ENCODE results near the gene RAPGEF1.

RAPGEF1 gene

GRCh38 chr9:131707733-131708157, 32.1 kb downstream of the RAPGEF1 start:
- DNase-seq (ENCODE audit: low read depth) = peak; percentile 75

- no peak for DNase-seq (ENCODE audit: low read depth)
These were observed 32.8 kb downstream of the RAPGEF1 start for GRCh38 chr9:131707050-131707449.

GRCh38 chr9:131706608-131706970, 33.3 kb downstream of the RAPGEF1 start:
- no peak for DNase-seq (ENCODE audit: low read depth)

- no peak for DNase-seq (ENCODE audit: low read depth)
These were observed 34.9 kb downstream of the RAPGEF1 start for GRCh38 chr9:131704988-131705387.

DNA sequence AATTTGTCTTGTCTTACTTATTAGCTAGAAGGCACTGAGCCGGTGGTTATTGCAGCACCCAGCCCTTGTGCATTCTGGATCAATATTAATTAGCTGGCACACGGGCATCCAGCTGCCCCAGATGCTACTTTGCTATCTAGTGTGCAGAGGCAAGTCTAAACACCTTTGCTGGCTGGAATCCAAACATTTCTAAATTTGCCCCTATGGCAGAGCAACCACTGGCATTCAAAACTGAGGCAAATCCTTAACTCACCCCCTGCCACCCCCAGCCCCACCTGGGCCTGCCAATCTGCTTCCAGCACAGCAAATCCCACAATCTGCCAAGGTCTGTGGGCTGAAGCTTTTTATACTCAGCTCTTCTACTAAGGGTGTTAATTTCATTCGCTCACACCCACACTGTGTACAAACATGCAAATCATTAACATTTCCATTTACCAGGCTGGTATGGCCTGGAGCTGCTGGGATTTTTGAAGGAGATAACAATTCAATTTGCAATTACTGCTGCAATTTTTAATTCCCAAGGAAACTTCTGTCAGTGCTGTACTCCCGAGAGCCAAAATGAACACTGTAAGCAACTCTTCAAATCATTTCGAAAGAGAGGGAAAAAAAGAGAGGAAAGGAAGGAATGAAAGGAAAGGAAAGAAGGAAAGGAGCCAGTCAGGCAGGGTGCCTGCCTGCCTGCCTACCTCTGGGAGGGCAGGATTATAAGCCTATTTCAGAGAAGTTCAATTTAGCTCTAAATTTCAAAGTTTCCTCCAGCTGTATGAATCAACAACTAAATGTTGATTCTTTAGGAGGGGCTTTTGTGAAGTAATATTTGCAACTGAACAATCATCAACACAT, 35.5 kb downstream of the RAPGEF1 start:
- no peak for DNase-seq (ENCODE audit: low read depth)

DNA sequence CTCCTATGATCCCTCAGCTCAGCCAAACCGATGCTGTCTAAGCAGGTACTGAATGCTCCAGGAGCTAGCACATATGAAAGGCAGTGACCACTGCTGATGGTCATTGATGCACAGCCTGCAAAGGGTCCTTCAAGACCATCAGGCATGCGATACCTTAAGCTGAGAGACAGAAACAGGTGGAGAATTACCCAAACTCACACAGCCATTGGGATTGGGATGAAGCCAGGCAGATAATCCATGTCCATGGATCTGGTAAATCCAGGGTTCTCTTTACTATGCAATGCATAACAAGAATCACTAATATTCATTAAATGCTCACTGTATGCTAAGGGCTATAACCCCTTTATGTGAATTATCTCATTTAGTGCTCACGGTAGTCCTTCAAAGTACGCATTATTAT, 36.2 kb downstream of the RAPGEF1 start:
- DNase-seq (ENCODE audit: low read depth) = no peak

- no peak for DNase-seq (ENCODE audit: low read depth)
These were observed 37.0 kb downstream of the RAPGEF1 start for GRCh38 chr9:131702911-131703310.

DNA sequence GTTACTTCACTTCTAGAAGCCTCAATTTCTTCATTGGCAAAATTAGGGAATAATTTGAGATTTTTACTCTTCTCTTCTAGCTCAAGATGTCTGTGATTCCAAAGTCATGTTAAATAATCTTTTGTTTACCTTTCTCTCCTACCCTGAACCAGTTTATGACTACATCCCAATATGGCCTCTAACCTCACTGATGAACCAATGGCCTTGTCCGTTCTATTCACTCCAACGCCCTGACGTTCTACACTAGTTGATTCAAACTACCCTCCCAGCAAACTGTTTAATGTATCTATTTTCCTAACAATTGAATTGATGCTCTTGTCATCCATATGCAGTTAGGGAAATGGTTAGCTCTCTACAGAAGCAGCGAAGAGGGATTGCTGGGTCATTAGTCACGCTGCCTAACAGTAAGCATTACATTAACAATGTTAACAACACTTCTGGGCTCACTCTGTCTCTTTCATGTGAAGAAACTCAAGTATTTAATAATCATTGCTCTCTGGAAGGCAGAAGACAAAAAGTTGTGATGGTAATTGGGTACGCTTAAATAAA, 38.0 kb downstream of the RAPGEF1 start:
- no peak for DNase-seq (ENCODE audit: low read depth)

DNA sequence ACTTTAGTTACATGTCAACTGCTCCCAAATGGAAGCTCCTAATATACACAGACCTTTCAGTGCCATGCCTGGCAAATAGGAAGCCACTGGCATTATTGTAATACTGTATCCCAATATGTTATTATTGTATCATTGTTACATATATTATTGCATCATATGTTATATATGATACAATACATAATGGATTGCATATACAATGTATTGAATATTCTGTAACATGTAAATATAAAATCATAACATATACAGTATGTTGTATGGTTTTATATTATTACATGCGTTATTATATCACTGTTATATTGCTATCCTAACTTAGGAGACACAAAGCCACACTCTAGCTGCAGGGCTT, 38.5 kb downstream of the RAPGEF1 start:
- no peak for DNase-seq (ENCODE audit: low read depth)

DNA sequence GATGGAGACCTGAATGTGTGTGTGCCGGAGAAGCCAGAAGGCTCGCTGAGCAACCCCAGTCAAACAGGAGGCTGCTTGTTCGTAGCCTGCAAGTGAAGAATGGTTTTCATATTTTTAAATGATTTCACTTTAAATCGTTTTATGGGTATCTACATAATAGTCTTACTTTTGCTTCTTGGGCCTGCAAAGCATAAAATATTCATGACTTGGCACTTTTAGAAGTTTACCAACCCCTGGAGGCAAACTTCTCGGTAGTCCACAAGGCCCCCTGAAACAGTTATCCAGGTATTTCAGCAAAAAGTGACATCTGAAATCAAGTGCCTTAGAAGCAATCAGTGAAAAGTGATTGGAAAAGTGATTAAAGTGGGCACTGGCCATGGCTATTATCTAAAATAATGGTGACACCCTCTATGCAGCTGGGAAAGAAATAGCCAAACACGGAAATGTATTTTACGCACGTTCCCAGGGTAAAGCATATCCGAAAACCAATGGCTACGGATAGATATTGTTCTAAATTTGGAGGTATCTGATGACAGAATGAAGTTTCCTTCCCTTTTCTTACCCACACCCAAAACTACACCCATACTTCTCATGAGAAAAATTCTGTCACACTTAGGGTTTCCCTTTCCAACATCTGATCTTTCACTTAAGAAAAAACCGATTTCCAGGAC, 39.0 kb downstream of the RAPGEF1 start:
- DNase-seq (ENCODE audit: low read depth) = no peak

DNA sequence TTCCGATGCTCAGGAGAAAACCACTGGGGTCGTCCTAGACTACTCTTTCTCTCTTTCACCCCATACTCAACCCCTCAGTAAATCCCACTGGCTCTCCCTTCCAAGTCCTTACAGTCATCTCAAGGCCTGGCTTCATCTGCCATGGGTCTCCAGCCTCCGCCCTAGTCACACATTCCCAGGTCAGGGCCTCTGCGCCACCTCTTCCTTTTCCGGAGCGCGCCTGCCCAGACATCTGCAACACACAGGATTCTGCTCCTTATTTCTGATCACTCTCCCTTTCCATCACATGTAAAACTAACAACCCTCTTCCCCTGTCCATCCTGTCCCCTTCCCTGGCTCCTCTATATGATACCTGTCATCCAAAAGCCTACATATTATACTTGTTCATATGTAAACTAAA, 39.8 kb downstream of the RAPGEF1 start:
- no peak for DNase-seq (ENCODE audit: low read depth)

DNA sequence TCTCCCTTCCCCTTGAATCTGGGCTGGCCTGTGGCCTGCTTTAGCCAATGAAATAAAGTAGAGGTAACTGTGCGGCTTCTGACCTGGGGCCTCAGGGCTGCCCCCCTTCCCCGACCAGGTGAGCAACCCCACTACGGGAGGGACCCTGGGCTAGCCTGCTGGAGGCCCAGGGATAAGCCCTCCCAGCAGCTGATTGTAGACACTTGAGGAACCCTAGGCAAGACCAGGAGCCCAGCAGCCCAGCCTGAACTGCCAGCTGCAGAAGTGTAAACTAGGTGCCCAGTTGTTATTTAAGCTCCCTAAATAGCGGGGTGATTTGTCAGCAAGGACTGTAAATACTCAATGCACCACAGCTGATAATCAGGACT, 41.3 kb downstream of the RAPGEF1 start:
- no peak for DNase-seq (ENCODE audit: low read depth)

- DNase-seq (ENCODE audit: low read depth) = no peak
These were observed 41.8 kb downstream of the RAPGEF1 start for GRCh38 chr9:131697908-131698617.

DNA sequence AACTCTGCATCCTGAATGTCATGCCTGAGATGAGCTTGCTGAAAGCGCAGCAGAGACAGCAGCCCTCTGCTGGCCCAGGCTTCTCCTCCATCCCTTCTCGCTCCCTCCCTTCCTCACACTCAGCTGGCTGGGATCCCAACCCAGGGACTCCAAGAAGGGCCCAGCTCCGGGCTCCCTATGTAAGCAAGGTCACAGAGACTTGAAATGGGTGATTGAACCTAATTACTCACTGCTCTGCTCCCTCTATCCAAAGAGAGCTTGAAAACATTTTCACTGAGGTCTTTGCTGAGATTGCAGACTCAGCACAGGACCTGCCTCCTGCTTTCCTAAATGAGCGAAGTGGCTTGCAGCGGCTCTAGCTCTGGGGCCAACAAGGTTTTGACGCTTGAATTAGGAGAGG, 42.8 kb downstream of the RAPGEF1 start:
- DNase-seq (ENCODE audit: low read depth) = no peak

DNA sequence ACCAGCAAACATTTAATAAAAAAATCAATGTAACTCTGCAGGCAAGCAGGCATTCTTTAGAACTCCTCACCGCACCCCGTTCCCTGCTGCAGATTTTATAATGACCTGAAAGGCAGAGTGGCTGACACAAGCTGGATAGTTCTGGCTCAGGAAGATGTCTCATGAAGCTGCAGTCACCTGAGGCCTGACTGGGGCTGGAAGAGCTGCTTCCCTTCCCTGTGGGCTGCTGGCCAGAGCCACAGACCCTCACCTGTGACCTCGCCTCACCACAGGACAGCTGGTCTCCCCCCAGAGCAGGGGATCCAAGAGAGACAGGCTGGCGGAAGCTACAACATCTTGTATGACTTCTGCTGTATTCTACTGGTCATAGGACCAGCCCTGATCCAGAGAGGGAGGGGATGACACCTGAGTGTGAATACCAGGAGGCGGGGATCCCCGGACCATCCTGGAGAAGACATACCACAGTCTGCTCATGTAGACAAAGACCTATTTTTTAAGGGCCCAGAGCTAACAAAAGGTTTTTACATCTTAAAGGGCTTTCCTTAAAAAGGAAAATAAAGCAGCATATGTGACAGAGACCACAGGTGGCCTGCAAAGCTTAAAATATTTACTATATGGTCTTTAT, 43.9 kb downstream of the RAPGEF1 start:
- no peak for DNase-seq (ENCODE audit: low read depth)

DNA sequence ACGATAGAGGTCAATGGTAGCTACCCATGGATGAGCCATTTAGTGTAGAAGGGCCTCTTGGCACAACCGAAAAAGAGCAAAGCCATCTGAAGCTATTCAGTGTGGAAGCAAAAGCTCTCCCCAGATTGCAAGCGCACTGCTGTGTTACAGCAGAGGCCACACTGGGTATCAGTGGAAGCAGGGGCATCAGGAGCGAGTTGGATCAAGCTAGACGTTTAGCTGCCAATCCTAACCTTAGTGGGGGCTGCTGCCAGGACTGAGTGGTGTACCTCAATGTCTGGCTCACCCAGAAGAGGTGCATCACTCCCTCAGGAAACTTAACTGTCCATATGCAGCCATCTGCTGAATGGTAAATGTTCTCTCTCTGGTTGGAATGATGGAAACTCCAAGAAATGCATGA, 44.5 kb downstream of the RAPGEF1 start:
- no peak for DNase-seq (ENCODE audit: low read depth)

GRCh38 chr9:131693651-131694597, 46.0 kb downstream of the RAPGEF1 start:
- no peak for DNase-seq (ENCODE audit: low read depth)

DNA sequence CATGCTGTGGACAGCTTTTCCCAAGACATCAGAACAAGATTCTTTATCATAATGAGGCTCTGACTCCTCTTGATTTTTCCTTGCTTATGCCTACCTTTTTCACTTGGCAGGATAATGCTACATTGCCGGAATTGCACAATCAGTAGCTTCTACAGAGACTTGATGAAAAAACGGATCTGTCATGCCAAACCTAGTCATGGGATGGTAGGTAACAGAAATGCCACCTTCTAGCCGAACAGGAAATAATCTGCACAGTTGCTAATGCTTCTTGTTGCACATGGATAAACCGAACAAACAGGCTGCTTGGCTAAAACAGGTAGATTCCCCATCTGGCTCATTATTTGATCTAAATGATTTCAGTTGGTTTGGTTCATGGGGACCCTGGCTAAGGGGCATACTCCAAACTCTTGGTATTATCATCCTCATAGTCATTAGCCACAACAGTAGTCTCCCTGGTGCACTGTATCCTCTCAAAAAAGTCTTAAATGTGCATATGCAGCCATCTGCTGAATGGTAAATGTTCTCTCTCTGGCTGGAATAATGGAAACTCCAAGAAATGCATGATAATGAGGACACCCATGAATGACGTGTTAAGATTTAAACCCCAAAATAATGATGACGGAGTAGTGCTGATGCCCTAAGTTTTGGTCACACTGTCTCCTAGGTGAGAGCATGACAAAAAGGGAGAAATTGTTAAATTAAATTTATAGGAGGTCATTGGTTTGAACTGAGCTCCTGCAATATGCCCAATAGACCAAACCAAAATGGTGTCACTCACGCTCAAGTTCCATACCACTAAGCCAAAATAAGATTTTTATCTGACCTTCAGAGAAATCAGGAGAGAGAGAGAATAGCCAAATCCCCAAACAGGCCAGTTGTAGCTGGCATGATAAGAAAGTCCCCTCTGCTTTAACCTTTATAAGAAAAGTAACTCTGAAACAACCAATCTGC, 47.0 kb downstream of the RAPGEF1 start:
- peak; percentile 36 for DNase-seq (ENCODE audit: low read depth)

- no peak for DNase-seq (ENCODE audit: low read depth)
These were observed 47.8 kb downstream of the RAPGEF1 start for GRCh38 chr9:131691969-131692611.
